Right lobe of liver (tissue), 6 donors: ENCODE results near the gene MYH10. TPM values are rescaled to one million over a fixed set of nuclear protein-coding genes. Genes with fewer than 3 reads are reported as not detected.
"Not testable (repeated sequence)": the region's sequence is repeated elsewhere in the genome, so short reads cannot be mapped to it uniquely, and the experiment has no call there.

ENCODE experiments used
- ATAC-seq, 4 donors: fragments of 200-7000 bp; cut with Tn5 transposase; one replicate each; pipeline ENCODE4 v1.9.1; 2020; ENCODE audit warnings: mild to moderate bottlenecking in 4 of 4, moderate library complexity in 4 of 4
- DNase-seq, 3 donors: peaks; one replicate each; pipeline ENCODE4 v3.0.0-alpha.2; 2020
- H3K27ac ChIP-seq, 3 donors: fragments of 200-600 bp; one replicate each; pipeline ENCODE4 v1.8.0; 2022
- H3K27me3 ChIP-seq, 2 donors: fragments of 200-600 bp; one replicate each; pipeline ENCODE4 v1.8.0; 2022
- H3K36me3 ChIP-seq, 4 donors: fragments of 200-600 bp; sonication (generic) in 1 of 4; one replicate each; pipeline versions ENCODE4 v1.5.1 to v1.8.0; 2017 to 2022; ENCODE audit warnings: control low read depth in 1 of 4
- H3K4me1 ChIP-seq, 4 donors: fragments of 200-600 bp; sonication (generic) in 1 of 4; one replicate each; pipeline versions ENCODE4 v1.5.1 to v1.8.0; 2017 to 2022; ENCODE audit warnings: control low read depth in 1 of 4
- H3K4me3 ChIP-seq, 3 donors: fragments of 200-600 bp; one replicate each; pipeline ENCODE4 v1.8.0; 2022
- H3K9me3 ChIP-seq, 4 donors: fragments of 200-600 bp; sonication (generic) in 1 of 4; one replicate each; pipeline versions ENCODE4 v1.5.1 to v1.8.0; 2017 to 2022; ENCODE audit warnings: control low read depth in 1 of 4
- POLR2A ChIP-seq: fragments of 450-650 bp; IDR thresholded peaks from one replicate; pipeline ENCODE4 v1.6.1; 2017; ENCODE audit warnings: antibody characterized with exemption, mild to moderate bottlenecking
- WGBS: methylation state at CpG from one replicate; pipeline ENCODE4 v1.1.6; 2018; ENCODE audit warnings: low coverage, low lambda C conversion rate; ENCODE audit not compliant: insufficient coverage; ENCODE audit errors: missing lambda C conversion rate; 5-methylcytosine and 5-hydroxymethylcytosine counted together
- intact Hi-C, 2 donors: fragments of 100-400 bp; cut with DNase I; formaldehyde crosslinking; loops; one replicate each; pipeline versions ENCODE4 v1.11.2 to v1.14.1; 2022
- total RNA-seq, 6 experiments: library from RNA; depleted of rRNA in 2 of 6; stranded (reverse); fragments of >200 nt in 2 of 6; fragmentation: NEBNext Ultra II Directional in 3 of 6; extraction: Animal tissue kit (Norgen Biotek cat#: 25700) in 3 of 6; gene quantifications; one replicate each; pipeline versions ENCODE4 v1.1.0 to v1.2.4, GENCODE V29; 2016 to 2023
- TF ChIP-seq, protein P1 (sequence below), 4 donors: fragments of 200-600 bp in 3 of 4; fragments of 450-650 bp in 1 of 4; IDR thresholded peaks; one replicate each; pipeline versions ENCODE4 v1.5.1 to v1.8.0; 2016 to 2022; ENCODE audit warnings: antibody characterized with exemption in 4 of 4, mild to moderate bottlenecking in 2 of 4
- donor health status: DM: no; HTN: yes; CAD: no.
- donor health status: DM: no; HTN: no; CAD: no.
- donor health status: DM: no; HTN: no; CAD: no.
- donor health status: DM: no; HTN: yes; CAD: no.
- donor health status: DM: no; HTN: yes; CAD: no.

The MYH10 gene
- total RNA-seq, 6 experiments from 2014 or later, result 19.8 to 32.9 (median 24.3) TPM

DNA sequence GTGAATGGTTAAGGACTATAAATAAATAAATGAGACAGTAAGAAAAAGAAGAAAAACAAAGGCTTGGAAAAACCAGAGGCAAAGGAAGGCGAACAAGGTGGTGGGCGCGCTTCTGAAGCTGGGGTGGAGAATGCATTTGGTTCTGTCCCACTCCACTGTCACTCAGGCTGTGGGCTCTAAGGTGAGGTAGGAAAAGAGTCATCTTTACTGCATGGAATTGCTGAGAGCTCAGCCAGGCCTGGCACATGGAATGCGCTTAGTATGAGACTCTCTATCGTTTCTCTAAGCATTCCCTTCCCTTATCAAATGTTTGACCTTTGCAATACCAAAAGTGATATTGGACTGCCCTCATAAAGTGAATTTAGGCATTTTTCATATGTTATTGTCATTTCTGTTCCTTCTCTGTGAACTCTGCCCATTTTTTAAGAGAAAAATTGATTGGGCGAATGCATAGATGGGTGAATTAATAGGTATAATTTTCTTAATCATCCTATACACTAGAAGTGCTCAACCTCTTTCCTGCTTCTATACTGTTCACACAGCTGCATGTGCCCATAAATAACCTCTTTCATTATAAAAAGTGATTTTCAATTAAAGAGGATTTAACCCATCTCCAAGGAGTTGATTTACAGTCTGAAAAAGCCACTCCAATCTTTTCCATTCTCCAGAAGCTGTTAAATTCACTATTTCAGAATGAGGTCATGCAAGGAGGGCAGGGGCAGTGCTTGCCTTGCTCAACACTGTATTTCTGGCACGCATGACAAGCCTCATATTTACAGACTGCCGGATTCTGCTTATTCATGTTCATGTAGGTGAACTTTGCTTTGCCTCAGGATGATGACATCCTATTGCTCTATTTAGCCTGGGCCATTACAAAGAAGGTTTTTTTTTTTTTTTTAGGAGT, 87.7 kb downstream of the MYH10 start:
- H3K9me3 ChIP-seq, result no peaks in the 10 kb centered on the region
- peaks cover 0 to 18% (median 9%) of the 10 kb centered on the region in 4 donors for H3K4me1 ChIP-seq
- peak overlapping the region in 1 of 3 donors; percentile 66 for H3K27ac ChIP-seq
- intact Hi-C loops, result no loop called here
- no peak overlapping the region for H3K4me3 ChIP-seq
- 53% methylated on average over 8 of the region's 8 CpGs for WGBS
- H3K36me3 ChIP-seq, result peaks cover 0 to 12% (median 0%) of the 10 kb centered on the region in 4 donors
- no peaks in the 10 kb centered on the region for H3K27me3 ChIP-seq
- TF ChIP-seq, protein P1, sequence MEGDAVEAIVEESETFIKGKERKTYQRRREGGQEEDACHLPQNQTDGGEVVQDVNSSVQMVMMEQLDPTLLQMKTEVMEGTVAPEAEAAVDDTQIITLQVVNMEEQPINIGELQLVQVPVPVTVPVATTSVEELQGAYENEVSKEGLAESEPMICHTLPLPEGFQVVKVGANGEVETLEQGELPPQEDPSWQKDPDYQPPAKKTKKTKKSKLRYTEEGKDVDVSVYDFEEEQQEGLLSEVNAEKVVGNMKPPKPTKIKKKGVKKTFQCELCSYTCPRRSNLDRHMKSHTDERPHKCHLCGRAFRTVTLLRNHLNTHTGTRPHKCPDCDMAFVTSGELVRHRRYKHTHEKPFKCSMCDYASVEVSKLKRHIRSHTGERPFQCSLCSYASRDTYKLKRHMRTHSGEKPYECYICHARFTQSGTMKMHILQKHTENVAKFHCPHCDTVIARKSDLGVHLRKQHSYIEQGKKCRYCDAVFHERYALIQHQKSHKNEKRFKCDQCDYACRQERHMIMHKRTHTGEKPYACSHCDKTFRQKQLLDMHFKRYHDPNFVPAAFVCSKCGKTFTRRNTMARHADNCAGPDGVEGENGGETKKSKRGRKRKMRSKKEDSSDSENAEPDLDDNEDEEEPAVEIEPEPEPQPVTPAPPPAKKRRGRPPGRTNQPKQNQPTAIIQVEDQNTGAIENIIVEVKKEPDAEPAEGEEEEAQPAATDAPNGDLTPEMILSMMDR (IDR thresholded peaks at IDR 0.05), result no peak
- no peak for TF ChIP-seq POLR2A
- peak; percentile 95 to 100 (median 97) for ATAC-seq
- peak; percentile 41 to 85 (median 65) for DNase-seq

DNA sequence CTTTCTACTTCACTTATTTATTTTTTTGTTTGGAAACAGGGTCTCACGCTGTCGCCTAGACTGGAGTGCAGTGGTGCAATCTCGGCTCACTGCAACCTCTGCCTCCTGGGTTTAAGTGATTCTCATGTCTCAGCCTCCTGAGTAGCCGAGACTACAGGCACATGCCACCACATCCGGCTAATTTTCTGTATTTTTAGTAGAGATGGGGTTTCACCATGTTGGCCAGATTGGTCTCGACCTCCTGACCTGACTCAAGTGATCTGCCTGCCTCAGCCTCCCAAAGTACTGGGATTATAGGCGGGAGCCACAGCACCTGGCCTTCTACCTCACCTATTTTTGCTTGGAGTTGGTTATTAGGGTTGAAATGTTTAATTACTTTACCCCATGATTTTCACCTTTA, 90.5 kb downstream of the MYH10 start:
- DNase-seq, H3K27ac ChIP-seq, H3K9me3 ChIP-seq, H3K36me3 ChIP-seq, H3K4me3 ChIP-seq, intact Hi-C loops, H3K27me3 ChIP-seq, ATAC-seq: not testable (repeated sequence)
- WGBS, result 80% methylated on average over 4 of the region's 7 CpGs
- peaks cover 0 to 18% (median 9%) of the 10 kb centered on the region in 4 donors for H3K4me1 ChIP-seq

DNA sequence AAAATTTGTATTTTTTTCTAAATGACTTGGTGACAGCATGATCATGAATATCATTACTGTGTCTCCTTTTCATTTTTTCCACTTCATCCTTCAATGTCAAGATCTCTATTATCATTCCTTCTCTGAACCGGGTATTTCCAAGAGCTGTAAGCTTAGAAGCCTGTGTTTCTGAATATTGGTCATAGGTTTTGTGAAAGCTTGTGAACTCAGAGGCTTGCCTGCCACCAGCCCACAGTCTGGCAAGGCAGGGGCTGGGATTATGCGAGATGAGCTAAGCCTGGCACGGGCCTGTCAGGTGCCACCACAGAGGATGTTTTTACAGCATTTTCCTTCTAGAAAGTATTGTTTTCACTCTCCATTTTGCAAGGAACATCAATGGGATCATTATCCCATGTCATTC, 92.8 kb downstream of the MYH10 start:
- WGBS, result 60% methylated on average over 3 of the region's 3 CpGs
- TF ChIP-seq, protein P1 (IDR thresholded peaks at IDR 0.05), result no peak
- no peak for TF ChIP-seq POLR2A
- no peaks in the 10 kb centered on the region for H3K9me3 ChIP-seq
- peaks cover 0 to 12% (median 4%) of the 10 kb centered on the region in 4 donors for H3K4me1 ChIP-seq
- H3K36me3 ChIP-seq, result peaks cover 0 to 3% (median 0%) of the 10 kb centered on the region in 4 donors
- no peaks in the 10 kb centered on the region for H3K27me3 ChIP-seq
- ATAC-seq, result no peak
- no peak overlapping the region for H3K27ac ChIP-seq
- intact Hi-C loops, result no loop called here
- no peak overlapping the region for H3K4me3 ChIP-seq
- DNase-seq, result no peak

DNA sequence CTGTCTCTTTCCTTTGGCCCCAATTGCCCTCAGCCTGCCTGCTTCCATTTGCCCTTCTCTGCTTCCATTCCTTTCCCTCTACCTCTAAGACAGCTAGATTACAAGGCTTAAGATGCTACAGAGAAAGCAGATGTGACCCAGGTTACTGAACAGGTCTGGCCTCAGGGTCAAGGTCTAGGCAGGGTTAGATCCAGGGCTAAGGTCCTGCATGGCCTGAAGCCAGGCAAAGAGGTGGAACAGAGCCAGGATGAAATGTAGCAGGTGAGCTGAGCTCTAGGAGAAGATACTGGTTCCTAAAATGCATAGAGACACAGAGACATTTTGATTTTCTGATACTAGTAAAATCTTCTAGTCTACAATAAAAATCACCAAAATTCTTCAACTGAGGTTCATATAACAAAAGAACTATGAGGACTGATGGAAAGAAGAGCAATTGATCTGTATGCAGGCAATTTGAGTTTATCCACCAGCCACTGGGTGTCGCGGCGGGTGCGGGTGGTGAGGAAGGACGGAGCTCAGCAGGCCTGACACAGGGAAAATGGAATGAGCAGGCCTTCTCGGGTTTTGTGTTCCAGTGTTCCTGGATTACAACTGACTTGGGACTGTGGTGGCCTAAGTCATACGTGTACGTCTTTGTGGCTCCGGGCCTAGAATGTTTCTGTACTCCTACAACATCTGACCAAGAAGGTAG, 95.9 kb downstream of the MYH10 start:
- TF ChIP-seq, protein P1 (IDR thresholded peaks at IDR 0.05), result peak; percentile 15 to 36 (median 31)
- TF ChIP-seq POLR2A, result no peak
- no peaks in the 10 kb centered on the region for H3K9me3 ChIP-seq
- WGBS, result 67% methylated on average over 9 of the region's 9 CpGs
- peaks cover 0 to 14% (median 7%) of the 10 kb centered on the region in 4 donors for H3K4me1 ChIP-seq
- peaks cover 0 to 6% (median 0%) of the 10 kb centered on the region in 4 donors for H3K36me3 ChIP-seq
- DNase-seq (peak; percentile 43 to 60 (median 56)), ATAC-seq (peak; percentile 43 to 56 (median 50))
- intact Hi-C loops, result no loop called here
- H3K27me3 ChIP-seq, result no peaks in the 10 kb centered on the region
- no peak overlapping the region for H3K4me3 ChIP-seq
- H3K27ac ChIP-seq, result no peak overlapping the region
